ENCODE results near the gene GP1BA.

DNA sequence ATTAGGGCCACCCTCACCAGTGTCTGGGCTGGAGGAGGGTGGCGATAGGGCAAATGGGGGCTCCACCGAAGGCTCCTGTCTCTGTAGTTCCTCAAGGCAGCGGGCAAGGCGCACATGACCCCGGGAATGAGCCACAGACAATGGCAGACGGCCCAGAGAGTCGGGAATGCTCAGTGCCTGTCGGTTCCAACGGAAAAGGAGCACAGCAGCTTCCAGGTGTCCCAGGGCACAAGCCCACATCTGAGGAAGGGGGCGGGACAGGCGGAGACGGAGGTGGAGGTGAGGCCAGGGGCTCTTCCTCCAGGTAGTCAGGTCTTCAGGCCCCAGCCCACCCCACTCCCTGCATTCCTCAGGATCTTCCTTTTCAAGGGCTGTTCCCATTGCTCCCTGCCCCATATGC, 40.7 kb downstream of the GP1BA start:
- no peak for TF ChIP-seq POLR2A (IDR thresholded peaks at IDR 0.05)
- TF ChIP-seq, protein P1, sequence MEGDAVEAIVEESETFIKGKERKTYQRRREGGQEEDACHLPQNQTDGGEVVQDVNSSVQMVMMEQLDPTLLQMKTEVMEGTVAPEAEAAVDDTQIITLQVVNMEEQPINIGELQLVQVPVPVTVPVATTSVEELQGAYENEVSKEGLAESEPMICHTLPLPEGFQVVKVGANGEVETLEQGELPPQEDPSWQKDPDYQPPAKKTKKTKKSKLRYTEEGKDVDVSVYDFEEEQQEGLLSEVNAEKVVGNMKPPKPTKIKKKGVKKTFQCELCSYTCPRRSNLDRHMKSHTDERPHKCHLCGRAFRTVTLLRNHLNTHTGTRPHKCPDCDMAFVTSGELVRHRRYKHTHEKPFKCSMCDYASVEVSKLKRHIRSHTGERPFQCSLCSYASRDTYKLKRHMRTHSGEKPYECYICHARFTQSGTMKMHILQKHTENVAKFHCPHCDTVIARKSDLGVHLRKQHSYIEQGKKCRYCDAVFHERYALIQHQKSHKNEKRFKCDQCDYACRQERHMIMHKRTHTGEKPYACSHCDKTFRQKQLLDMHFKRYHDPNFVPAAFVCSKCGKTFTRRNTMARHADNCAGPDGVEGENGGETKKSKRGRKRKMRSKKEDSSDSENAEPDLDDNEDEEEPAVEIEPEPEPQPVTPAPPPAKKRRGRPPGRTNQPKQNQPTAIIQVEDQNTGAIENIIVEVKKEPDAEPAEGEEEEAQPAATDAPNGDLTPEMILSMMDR (IDR thresholded peaks at IDR 0.05) = no peak
